PC-3 (cell line): ENCODE data around the gene NFAT5.

Experiments used
- EZH2 ChIP-seq: fragments of 300-600 bp; sonication (generic); IDR thresholded peaks from one replicate; pipeline ENCODE4 v1.6.1; 2017; ENCODE audit warnings: antibody characterized with exemption, mild to moderate bottlenecking, low read length; ENCODE audit not compliant: unreplicated experiment
- TF ChIP-seq, protein P1 (sequence below): fragments of 300-600 bp; sonication (generic); conservative IDR thresholded peaks from 2 replicates; pipeline ENCODE4 v1.5.1; 2017; ENCODE audit warnings: antibody characterized with exemption, low read depth, mild to moderate bottlenecking, low read length

DNA sequence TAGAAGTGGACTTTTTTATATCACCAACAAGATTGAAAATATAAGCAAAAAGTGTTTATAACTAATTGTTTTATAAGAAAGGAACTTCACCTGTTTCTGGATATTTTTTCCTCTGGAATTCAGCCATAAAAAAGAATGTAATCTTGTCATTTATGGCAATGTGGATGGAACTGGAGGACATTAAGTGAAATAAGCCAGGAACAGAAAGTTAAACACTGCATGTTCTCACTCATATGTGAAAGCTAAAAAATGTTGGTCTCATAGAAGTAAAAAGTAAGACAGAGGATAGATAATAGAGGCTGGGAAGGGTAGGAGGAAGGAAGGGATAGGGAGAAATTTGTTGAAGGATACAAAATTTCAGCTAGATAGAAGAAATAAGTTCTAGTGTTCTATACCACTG lies 67.6 kb downstream of the NFAT5 start:
- TF ChIP-seq, protein P1, sequence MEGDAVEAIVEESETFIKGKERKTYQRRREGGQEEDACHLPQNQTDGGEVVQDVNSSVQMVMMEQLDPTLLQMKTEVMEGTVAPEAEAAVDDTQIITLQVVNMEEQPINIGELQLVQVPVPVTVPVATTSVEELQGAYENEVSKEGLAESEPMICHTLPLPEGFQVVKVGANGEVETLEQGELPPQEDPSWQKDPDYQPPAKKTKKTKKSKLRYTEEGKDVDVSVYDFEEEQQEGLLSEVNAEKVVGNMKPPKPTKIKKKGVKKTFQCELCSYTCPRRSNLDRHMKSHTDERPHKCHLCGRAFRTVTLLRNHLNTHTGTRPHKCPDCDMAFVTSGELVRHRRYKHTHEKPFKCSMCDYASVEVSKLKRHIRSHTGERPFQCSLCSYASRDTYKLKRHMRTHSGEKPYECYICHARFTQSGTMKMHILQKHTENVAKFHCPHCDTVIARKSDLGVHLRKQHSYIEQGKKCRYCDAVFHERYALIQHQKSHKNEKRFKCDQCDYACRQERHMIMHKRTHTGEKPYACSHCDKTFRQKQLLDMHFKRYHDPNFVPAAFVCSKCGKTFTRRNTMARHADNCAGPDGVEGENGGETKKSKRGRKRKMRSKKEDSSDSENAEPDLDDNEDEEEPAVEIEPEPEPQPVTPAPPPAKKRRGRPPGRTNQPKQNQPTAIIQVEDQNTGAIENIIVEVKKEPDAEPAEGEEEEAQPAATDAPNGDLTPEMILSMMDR, result no peak
- no peak for TF ChIP-seq EZH2
